Activated CD8-positive, alpha-beta T cell treated with anti-CD3 and anti-CD28 coated beads for 36 hours (primary cell): ENCODE results near the gene C15orf61. TPM values are rescaled to one million over a fixed set of nuclear protein-coding genes. Genes with fewer than 3 reads are reported as not detected.

Experiments
- ATAC-seq: fragments of 200-7000 bp; cut with Tn5 transposase; one replicate; pipeline ENCODE4 v1.10.0; 2021; ENCODE audit warnings: mild to moderate bottlenecking, moderate library complexity
- CTCF ChIA-PET: fragments of 350-600 bp; sonication (Branson Sonifier 250); formaldehyde crosslinking; loops from one replicate; lab custom pipeline; 2021; ENCODE audit warnings: antibody characterized with exemption; lab: Charles Lee
- POLR2A ChIA-PET: fragments of 350-600 bp; sonication (Branson Sonifier 250); formaldehyde crosslinking; loops from one replicate; lab custom pipeline; 2021; ENCODE audit warnings: antibody characterized with exemption; lab: Charles Lee
- DNase-seq: peaks from one replicate; pipeline ENCODE4 v3.0.0-alpha.2; 2020
- H3K27ac Mint-ChIP-seq: one replicate; pipeline ENCODE4 v1.8.0; 2021; ENCODE audit warnings: mild to moderate bottlenecking, mixed read lengths
- H3K27me3 Mint-ChIP-seq: one replicate; pipeline ENCODE4 v1.8.0; 2021; ENCODE audit warnings: mixed read lengths
- H3K36me3 Mint-ChIP-seq: one replicate; pipeline ENCODE4 v1.8.0; 2021; ENCODE audit warnings: low read depth, mixed read lengths
- H3K4me1 Mint-ChIP-seq: one replicate; pipeline ENCODE4 v1.8.0; 2021; ENCODE audit warnings: low read depth, mixed read lengths
- H3K4me3 Mint-ChIP-seq: one replicate; pipeline ENCODE4 v1.8.0; 2021; ENCODE audit warnings: mild to moderate bottlenecking, moderate library complexity, mixed read lengths
- H3K9me3 Mint-ChIP-seq: one replicate; pipeline ENCODE4 v1.8.0; 2021; ENCODE audit warnings: mixed read lengths
- CTCF ChIP-seq: fragments of 200-600 bp; IDR thresholded peaks from one replicate; pipeline ENCODE4 v1.8.0; 2022; ENCODE audit warnings: antibody characterized with exemption, mild to moderate bottlenecking
- intact Hi-C: fragments of 100-400 bp; cut with micrococcal nuclease; formaldehyde crosslinking; loops from one replicate; pipeline ENCODE4 v1.10.0; 2022
- total RNA-seq, 2 experiments: library from RNA; stranded (reverse); gene quantifications; one replicate each; pipeline ENCODE4 v1.2.3, GENCODE V29; 2021

C15orf61 gene
- total RNA-seq, 2 experiments from 2014 or later: 7.5 to 7.8 TPM

- DNase-seq (no peak), ATAC-seq (no peak)
- H3K27me3 Mint-ChIP-seq: no peaks in the 10 kb centered on the region
- no peak overlapping the region for H3K27ac Mint-ChIP-seq
- no peaks in the 10 kb centered on the region for H3K9me3 Mint-ChIP-seq
- CTCF ChIA-PET: interaction anchor here (0.9 to 1.5 kb wide), 3 partner anchors 9 to 46 kb away, joined by 3 to 7 read pairs (median 4); no protein-coding TSS in a partner anchor
- H3K36me3 Mint-ChIP-seq: peaks cover 4% of the 10 kb centered on the region
- POLR2A ChIA-PET: no interaction called here
- no peak overlapping the region for H3K4me3 Mint-ChIP-seq
- intact Hi-C loops: no loop called here
- no peak for TF ChIP-seq CTCF
- peaks cover 2% of the 10 kb centered on the region for H3K4me1 Mint-ChIP-seq
These were observed 16.9 kb upstream of the C15orf61 start for GRCh38 chr15:67504056-67504455.

- peaks cover 2% of the 10 kb centered on the region for H3K4me1 Mint-ChIP-seq
- no peak for DNase-seq
These were observed 16.1 kb upstream of the C15orf61 start for GRCh38 chr15:67504796-67505195.

GRCh38 chr15:67505675-67506572, 15.0 kb upstream of the C15orf61 start:
- ATAC-seq: no peak
- Mint-ChIP-seq H3K4me1 (peaks cover 2% of the 10 kb centered on the region), H3K9me3 (no peaks in the 10 kb centered on the region), H3K27me3 (no peaks in the 10 kb centered on the region), H3K27ac (no peak overlapping the region), H3K4me3 (no peak overlapping the region), H3K36me3 (peaks cover 4% of the 10 kb centered on the region)
- POLR2A ChIA-PET: no interaction called here
- TF ChIP-seq CTCF: no peak
- CTCF ChIA-PET: interaction anchor here (2.7 kb wide), 1 partner anchor 49 kb away, joined by 8 read pairs; no protein-coding TSS in a partner anchor
- intact Hi-C loops: no loop called here
- no peak for DNase-seq

More at GRCh38 chr15:67504796-67505195, 16.1 kb upstream of the C15orf61 start:
- ChIA-PET POLR2A (no interaction called here), CTCF (no interaction called here)
- H3K27ac Mint-ChIP-seq: no peak overlapping the region
- TF ChIP-seq CTCF: no peak
- intact Hi-C loops: no loop called here
- peaks cover 4% of the 10 kb centered on the region for H3K36me3 Mint-ChIP-seq
- no peaks in the 10 kb centered on the region for H3K9me3 Mint-ChIP-seq
- ATAC-seq: no peak
- no peaks in the 10 kb centered on the region for H3K27me3 Mint-ChIP-seq
- no peak overlapping the region for H3K4me3 Mint-ChIP-seq

GRCh38 chr15:67506775-67507747, 13.9 kb upstream of the C15orf61 start:
- H3K9me3 Mint-ChIP-seq: no peaks in the 10 kb centered on the region
- H3K27ac Mint-ChIP-seq: no peak overlapping the region
- TF ChIP-seq CTCF: no peak
- peaks cover 4% of the 10 kb centered on the region for H3K36me3 Mint-ChIP-seq
- intact Hi-C loops: no loop called here
- ChIA-PET POLR2A (no interaction called here), CTCF (interaction anchor here (1.7 to 2.7 kb wide), 2 partner anchors 50 to 329 kb away, joined by 5 to 8 read pairs; no protein-coding TSS in a partner anchor)
- peaks cover 6% of the 10 kb centered on the region for H3K4me1 Mint-ChIP-seq
- ATAC-seq (no peak), DNase-seq (no peak)
- no peak overlapping the region for H3K4me3 Mint-ChIP-seq
- no peaks in the 10 kb centered on the region for H3K27me3 Mint-ChIP-seq
